Lower leg skin (tissue), 3 donors: ENCODE results near the gene EIF6.

Experiments used
- POLR2A ChIP-seq, 2 donors: fragments of 450-650 bp; IDR thresholded peaks; one replicate each; pipeline ENCODE4 v1.6.1; 2016 to 2017; ENCODE audit warnings: antibody characterized with exemption in 2 of 2, mild to moderate bottlenecking in 1 of 2, moderate library complexity in 1 of 2
- TF ChIP-seq, protein P1 (sequence below), 3 donors: fragments of 450-650 bp; IDR thresholded peaks; one replicate each; pipeline ENCODE4 v1.5.1; 2016; ENCODE audit warnings: antibody characterized with exemption in 3 of 3, mild to moderate bottlenecking in 3 of 3, moderate library complexity in 2 of 3

DNA sequence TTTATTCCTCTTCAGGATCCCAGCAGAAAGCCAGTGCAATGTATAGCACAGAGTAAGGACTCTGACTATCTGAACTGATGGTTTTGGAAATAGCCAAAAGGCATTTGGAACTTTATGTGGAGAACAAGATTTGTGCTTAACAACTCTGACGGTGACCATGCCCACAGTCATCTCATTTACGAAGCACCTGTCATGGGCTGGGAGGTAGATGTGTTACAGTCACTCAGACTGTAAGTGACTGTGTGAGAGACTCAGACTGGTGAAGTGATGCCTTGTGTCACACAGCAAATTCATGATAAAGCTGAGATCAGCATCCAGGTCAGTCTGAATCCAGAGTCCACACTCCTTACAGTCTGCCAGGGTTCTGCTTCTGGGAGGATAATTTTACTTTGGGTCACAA is 31.5 kb upstream of the EIF6 start:
- TF ChIP-seq, protein P1, sequence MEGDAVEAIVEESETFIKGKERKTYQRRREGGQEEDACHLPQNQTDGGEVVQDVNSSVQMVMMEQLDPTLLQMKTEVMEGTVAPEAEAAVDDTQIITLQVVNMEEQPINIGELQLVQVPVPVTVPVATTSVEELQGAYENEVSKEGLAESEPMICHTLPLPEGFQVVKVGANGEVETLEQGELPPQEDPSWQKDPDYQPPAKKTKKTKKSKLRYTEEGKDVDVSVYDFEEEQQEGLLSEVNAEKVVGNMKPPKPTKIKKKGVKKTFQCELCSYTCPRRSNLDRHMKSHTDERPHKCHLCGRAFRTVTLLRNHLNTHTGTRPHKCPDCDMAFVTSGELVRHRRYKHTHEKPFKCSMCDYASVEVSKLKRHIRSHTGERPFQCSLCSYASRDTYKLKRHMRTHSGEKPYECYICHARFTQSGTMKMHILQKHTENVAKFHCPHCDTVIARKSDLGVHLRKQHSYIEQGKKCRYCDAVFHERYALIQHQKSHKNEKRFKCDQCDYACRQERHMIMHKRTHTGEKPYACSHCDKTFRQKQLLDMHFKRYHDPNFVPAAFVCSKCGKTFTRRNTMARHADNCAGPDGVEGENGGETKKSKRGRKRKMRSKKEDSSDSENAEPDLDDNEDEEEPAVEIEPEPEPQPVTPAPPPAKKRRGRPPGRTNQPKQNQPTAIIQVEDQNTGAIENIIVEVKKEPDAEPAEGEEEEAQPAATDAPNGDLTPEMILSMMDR (IDR thresholded peaks at IDR 0.05), result no peak
- no peak for TF ChIP-seq POLR2A (IDR thresholded peaks at IDR 0.05)
